HG03064 (cell line): ENCODE data around the gene PODN.

Source experiments
- ATAC-seq: cut with Tn5 transposase; IDR thresholded peaks from one replicate; pipeline ENCODE4 v1.9.1; 2021; ENCODE audit warnings: low read depth; ENCODE audit not compliant: unreplicated experiment

PODN gene, protein sequence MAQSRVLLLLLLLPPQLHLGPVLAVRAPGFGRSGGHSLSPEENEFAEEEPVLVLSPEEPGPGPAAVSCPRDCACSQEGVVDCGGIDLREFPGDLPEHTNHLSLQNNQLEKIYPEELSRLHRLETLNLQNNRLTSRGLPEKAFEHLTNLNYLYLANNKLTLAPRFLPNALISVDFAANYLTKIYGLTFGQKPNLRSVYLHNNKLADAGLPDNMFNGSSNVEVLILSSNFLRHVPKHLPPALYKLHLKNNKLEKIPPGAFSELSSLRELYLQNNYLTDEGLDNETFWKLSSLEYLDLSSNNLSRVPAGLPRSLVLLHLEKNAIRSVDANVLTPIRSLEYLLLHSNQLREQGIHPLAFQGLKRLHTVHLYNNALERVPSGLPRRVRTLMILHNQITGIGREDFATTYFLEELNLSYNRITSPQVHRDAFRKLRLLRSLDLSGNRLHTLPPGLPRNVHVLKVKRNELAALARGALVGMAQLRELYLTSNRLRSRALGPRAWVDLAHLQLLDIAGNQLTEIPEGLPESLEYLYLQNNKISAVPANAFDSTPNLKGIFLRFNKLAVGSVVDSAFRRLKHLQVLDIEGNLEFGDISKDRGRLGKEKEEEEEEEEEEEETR

DNA sequence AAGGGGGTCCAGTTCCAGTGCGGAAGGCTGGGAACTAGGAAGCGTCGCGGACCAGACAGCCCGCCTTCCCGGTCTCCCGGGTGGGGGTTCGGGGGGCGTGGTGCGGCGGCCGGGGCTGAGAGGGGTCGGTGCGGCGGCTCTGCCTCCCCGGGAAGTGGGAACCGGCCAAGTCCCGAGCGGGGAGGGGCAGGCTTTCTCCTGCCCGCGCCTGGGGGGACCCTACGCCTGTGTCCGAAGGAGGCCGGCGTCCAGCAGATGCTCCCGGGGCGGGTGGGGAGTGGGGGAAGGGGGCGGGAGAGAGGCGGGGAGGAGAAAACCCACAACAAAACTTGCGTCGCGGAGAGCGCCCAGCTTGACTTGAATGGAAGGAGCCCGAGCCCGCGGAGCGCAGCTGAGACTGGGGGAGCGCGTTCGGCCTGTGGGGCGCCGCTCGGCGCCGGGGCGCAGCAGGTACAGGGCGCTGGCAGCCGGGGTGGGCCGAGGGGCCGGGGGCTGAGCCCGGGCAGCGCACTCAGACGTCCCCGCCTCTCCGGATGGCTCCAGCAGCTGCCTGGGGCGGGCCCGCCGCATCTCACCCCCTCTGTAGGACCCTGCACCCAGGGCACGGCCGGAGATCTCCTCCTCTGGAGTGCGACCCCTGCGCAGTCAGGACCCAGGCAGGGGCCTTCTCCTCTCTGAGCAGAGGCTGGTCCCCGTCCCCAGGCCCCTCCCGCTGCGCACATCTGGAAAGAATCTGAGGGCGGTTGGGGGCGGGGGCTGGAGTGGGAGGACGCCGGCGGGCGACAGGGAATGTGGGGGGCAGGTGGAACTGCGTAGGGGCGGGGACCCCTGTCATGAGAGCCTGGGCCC is at the start of gene PODN:
TSS of gene PODN (plus strand) at position 355 of the 849 bp plus-strand sequence. CDS start 7,643 bp downstream, outside the sequence.
- no peak for ATAC-seq

DNA sequence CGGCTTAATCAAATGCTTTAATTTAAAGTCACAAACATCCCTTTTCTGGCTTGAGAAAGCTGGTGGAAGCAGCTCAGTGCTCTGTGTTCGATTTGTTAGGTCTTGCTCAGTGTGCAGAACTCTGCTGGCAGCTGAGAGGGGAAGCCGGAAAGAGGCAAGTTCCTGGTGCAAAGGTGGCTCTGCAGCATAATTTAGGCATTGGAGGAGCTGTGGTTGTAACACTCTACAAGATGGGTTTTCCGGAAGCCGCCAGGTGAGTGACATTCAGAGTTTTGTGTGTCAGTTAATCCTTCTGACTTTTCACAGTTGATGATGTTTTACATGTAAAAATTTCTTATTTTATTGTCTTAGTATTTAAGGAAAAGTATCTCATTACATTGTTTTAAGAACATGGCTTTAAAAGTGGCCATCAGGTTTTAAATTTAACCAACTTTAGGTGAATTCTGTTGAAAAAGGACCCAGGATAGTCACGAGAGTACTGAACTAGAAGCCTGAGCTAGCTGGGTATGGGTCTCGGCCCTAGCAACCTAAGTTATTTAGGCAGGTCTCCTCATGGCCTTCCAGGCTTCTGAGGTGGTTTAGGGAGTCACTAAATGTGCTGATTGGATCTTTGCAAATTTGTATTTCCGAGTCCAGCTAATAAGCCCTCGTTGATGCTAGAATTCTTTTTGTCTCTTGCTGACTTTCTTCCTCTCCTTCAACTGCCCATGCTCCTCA is 47.1 kb upstream of the PODN start:
- no peak for ATAC-seq

DNA sequence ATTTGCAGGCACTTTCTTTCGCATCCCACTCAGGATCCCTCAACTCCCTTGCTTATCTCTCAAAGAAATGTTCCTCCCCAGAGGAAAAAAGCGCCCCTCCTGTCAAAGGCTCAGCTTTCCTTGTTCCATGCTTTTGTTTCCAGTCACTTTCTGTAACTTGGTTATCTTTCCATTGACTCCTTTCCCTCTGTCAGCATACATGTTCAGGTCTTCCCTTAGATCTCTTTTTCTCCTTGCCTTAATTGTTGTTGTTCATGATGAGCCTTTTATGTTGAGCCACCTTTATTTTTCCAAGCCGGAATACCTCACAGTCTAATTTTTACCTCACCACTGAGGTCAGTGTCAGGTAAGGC is 46.5 kb upstream of the PODN start:
- ATAC-seq: no peak

DNA sequence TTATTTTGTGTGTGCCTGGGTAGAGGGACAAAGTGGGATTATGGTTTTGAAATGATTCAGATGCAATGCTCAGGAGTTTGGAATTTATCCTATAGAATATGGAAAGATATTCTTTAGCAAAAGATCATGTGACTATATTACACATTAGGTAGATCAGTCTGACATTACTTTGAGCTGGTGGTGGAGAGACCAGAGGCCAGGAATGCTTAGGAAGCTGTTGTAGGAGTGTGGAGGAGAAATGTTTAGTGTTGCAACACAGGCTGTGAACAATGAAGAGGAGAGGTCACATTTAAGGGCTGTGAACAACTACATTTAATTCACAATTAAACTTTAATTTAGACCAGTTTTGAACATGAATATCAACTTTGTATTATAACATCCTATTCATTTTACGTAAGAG is 45.3 kb upstream of the PODN start:
- ATAC-seq: no peak

DNA sequence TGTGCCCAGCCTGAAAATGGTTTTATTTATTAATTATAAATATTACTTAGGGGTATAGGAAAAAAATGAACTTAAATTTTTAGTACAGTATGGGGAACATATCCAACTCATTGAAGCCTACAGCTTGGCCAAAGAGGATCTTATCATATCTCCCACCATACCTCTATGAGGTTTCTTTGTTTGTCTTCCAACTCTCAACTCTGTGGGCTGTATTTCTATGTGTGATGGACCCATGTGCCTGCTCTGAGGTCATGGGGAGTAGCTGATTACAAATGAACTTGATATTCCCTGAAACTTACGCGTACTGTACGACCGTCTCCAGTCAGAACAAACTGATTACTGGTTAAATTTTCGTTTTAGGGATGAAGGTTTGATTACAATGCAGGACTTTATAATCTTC is 41.4 kb upstream of the PODN start:
- ATAC-seq: no peak

DNA sequence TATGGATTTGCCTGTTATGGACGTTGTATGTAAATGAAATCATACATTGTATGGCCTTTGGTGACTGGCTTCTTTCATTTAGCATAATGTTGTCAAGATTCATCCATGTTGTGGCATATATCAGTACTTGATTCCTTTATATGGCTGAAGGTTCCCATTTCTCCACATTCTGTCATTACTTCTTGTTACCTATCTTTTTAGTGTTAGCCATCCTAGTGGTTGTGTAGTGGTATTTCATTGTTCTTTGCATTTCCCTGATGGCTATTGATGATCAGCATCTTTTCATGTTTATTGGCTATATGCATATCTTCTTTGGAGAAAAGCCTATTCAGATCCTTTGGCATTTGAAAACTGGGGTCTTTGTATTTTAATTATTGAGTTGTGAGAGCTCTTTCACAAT is 39.8 kb upstream of the PODN start:
- no peak for ATAC-seq

DNA sequence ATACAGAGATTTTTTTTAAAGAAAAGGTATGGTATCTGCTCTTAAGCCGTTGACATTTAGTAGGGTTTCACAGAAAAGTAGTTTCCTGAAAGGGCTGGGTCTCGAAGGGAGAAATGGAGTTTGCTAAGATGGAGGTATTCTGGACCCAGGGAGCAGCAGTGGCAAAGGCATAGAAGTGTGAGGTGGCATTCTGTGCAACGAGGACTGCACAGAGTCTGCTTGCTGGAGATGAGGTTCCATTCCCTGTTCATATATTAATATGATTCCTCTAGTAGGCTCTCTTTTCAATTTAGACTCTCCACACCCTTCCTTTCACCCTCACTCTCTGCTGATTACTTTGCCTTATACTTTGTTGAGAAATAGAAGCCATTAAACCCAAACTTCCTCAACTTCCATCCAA is 38.5 kb upstream of the PODN start:
- ATAC-seq: no peak

DNA sequence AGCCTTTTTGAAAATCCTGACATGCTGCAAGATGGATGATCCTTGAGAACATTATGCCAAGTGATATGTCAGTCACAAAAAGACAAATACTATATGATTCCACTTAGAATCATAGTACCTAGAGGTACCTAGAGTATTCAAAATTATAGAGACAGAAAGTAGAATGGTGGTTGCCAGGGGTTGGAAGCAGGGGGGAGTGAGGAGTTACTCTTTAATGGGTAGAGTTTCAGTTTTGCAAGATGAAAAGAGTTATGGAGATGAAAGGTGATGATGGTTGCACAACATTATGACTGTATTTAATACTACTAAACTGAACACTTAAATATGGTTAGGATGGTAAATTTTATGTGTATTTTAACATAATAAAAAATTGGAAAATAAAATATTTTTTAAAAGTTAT is 37.9 kb upstream of the PODN start:
- no peak for ATAC-seq

DNA sequence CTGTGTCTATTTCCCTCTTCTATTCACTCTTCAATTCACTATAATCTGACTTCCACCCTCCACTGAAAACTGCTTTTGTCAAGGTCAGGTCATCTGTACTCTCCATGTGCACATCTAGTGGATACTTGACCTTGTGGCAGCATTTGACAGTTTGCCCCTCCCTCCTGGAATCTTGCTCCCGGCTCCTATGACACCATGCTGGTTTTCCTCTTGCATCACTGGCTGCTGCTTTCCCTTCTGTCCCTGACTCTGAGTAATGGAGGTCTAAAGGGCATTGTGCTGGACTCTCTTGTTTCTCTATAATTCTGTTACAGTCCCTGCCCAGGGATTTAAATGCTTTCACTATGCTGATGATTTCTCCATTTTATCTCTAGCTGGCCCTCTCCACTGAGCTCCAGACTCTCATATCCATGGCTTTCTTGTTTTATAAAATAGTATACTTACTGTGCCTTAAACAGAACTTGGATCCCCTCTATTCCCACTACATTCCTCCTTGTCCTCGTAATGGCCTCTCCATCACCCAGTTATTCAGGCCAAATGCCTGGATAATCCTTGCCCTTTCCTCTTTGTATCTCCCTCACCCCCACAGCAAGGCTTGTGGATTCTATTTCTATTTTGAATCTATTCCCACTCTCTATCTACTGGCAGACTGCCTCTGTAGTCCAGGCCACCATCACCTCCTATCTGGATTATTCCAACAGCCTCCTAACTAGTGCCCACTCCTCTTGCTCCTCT is 36.8 kb upstream of the PODN start:
- no peak for ATAC-seq

DNA sequence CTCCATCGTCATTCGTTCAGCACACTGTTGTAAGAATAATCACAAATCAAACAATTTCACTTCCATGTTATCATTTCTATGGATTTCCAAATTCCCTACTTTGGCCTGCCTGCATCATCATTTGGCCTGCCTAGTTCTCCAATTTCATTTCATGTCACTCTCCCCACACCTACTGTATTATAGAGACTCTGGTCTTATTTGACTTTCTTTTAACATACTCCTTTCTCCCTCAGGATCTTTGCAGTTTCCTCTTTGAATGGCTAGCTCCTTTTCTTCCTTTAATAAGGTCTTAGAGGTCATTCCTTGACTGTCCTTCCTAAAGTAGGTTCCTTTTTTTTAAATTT is 36.3 kb upstream of the PODN start:
- ATAC-seq: no peak

DNA sequence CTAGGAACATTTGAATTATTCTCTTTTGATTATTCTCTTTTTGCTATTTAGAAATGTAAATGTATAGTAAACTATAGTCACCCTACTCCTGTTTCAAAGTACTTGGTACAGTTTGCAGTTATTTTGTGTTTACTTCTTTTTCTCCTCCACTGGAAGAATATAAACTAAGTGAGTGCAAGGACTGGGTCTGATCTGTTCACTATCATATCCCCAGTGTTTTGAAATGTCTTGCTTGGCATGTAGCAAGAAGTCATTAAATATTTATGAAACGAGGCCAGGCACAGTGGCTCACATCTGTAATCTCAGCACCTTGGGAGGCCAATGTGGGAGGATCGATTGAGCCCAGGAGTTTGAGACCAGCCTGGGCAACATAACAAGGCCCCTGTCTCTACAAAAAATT is 35.8 kb upstream of the PODN start:
- ATAC-seq: no peak

DNA sequence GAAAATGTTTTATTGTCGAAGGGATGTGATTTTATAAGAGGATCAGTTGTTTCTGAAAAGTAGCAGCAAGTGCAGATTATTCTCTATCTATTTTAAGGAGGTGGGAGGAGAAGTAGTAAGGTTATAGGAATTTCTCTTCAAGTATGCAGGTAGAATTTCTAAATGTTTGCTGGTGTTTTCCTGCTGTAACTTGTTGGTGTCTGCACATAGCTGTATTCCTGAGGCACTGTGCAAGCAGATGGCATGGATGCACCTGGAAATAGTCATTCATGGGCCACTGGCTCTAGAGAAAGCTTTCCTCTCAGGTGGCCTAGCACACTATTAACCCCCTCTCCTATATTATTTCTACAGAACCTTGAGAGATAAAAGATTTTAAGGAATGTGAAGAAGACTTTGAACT is 30.3 kb upstream of the PODN start:
- no peak for ATAC-seq

DNA sequence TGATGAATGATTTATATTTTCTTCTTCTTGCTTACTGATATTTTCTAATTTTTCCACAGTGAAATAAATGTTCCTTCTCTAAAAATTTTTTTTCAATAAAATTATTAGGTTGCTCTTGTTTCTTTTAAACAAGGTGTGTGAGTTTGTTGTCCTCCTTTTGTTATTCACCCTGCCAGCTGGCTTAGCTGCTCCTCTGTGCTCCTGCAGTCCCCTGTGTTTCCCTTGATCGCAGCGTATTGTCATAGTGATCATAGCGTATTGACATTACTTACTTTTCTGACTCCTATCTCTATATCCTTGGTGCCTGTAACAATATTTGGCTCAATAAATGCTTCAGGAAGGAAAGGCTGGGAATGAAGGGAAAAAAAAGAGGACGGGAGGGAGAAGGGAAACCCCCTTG is 24.9 kb upstream of the PODN start:
- ATAC-seq: no peak

DNA sequence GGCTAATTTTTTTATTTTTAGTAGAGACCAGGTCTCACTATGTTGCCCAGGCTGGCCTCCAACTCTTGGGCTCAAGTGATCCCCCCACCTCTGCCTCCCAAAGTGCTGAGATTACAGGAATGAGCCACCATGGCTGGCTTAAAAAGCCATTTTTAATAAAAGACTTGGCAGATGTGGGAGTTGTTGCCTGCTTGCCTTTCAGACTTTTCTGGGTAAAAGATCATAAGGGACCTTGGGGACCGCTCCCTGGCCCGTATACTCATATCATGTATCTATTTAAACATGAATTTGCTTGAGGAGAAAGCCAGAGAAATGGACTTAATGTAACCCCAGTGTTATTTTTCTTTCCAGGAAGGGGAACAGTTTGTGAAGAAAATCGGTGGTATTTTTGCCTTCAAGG is 23.4 kb upstream of the PODN start:
- ATAC-seq: no peak

DNA sequence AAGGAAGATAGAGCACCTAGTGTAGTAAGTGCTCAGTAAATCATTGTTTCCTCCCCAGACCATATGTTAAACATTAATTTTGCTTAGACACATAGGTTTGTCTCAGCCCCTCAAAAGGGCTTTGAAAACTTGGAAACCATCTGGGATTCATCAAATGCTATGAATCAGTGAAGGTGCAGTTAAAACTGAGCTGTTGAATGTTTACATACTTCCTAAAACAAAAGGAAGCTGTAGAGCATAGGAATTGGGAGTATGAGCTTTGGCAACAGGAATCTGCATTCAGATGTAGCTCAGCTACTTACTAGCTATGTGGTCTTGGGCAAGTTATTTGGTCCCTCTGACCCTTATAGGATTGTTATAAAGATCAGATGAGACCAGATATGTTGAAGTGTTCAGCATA is 18.7 kb upstream of the PODN start:
- no peak for ATAC-seq

DNA sequence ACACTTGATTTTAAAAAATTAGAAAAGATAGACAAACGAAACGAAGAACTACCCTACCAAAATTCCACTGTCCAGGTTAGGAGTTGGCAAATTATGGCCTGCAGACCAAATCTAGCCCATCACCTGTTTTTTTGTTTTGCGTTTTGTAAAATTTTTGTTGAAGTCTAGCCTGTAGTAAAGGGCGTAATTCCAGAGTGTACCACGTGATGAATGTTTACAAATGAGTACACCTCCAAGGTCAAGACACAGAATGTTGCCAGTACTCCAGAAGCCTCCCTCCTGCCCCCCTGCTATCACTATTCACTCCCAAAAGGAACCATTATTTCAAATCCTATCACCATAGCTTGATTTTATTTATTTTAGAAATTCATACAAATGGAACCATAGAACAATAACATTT is 17.1 kb upstream of the PODN start:
- no peak for ATAC-seq

DNA sequence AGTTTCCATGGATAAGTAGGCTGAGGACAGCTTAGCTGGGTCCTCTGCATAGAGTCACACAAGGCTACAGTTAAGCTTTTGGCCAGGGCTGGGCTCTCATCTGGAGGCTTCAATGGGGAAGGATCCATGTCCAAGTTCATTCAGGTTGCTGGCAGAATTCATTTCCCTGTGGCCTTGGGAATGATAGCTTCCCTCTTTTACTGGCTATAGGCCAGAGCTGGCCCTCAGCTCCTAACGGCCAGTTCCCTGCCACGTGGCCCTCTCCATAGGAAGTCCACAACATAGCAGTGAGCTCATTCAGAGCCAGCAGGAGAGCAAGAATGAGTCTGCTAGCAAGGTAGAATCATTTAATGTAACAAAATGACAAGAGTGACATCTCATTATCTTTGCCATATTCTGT is 15.1 kb upstream of the PODN start:
- no peak for ATAC-seq

DNA sequence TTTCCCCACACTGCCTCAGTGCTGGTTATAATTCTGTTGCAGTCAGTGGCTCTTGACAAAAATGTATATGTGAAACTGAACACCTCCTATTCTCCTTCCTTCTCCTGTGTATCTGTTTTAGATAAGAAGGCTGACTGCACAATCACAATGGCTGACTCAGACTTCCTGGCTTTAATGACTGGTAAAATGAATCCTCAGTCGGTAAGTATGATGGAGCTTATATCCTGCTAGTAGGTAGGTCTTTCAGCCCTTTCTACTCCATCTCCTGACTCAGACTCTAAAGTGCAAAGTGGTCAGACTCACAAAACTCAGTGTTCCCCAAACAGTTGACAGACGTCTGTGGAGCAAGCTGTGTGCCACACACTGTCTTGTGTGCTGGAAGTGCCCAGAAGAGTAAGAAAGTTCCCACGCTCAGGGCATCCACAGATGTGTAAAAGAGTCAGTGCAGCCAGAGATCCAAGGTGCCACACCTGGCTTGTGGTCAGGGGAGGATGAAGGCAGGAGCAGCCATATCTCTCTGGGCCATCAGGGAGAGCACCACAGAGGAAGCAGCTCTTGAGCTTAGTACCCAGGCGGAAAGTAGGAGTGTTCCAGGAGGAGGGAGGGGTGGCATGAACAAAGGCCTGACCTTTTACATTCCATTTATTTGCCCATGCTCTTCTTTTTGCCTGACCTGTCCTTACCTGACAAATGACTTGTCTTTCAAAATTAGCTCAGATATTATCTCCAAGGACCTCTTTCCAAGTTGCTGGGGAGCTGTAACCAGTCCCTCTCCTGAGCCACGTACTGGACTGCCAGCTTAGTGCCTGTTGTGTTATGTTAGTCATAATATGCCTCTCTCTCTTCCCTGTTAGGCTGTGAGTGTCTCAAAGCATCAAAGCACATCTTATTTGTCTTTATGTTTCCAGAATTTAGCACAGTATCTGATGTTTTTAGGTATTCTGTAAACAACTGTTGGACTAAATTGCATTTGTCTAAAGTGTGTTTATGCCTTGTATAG is 14.0 kb upstream of the PODN start:
- no peak for ATAC-seq

DNA sequence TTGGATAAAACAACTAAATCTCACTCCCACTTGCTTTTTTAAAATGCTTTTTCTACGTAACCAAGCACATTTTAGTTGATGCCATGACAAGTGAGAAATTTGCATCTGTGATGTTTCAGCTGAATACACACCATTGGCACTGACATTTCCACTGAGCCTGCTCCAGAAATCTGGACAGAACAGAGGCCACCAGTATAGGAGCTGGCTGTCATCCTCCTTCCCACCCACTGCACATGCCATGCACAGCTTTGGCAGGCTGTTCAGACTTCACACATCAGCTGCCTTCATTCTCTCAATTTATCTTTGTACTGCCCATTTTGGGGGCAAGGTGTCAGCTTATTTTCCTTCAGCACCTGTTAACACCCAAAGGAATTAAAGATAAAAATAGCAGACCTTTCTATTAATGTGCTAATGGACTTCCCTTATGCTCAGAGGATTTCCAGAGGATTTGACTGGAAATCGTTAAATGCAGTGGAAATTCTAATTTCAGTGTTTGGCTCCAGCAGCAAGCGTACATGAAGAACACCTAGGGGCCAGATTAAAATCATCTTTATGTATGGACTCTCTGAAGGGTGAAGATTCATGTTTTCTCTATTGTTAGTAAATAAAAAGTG is 12.9 kb upstream of the PODN start:
- ATAC-seq: no peak
